Stimulated activated CD4-positive, alpha-beta T cell treated with anti-CD3 and anti-CD28 coated beads, Interleukin-15, amount 100 ng/mL, for 1 hour (primary cell): Measurements from ENCODE around the gene KLHL29.

Experiments used
- DNase-seq, 2 donors: peaks; one replicate each; pipeline ENCODE4 v3.0.0-alpha.2; 2020; ENCODE audit warnings: low read depth in 1 of 2, low spot score in 1 of 2

The KLHL29 gene

GRCh38 chr2:23509103-23509502 is 124.1 kb downstream of the KLHL29 start:
- DNase-seq = no peak

GRCh38 chr2:23509596-23510292 is 124.8 kb downstream of the KLHL29 start:
- DNase-seq = no peak

GRCh38 chr2:23510471-23510870 is 125.5 kb downstream of the KLHL29 start:
- no peak for DNase-seq

- DNase-seq = no peak
Measured at GRCh38 chr2:23512778-23513177, 127.8 kb downstream of the KLHL29 start.

DNA sequence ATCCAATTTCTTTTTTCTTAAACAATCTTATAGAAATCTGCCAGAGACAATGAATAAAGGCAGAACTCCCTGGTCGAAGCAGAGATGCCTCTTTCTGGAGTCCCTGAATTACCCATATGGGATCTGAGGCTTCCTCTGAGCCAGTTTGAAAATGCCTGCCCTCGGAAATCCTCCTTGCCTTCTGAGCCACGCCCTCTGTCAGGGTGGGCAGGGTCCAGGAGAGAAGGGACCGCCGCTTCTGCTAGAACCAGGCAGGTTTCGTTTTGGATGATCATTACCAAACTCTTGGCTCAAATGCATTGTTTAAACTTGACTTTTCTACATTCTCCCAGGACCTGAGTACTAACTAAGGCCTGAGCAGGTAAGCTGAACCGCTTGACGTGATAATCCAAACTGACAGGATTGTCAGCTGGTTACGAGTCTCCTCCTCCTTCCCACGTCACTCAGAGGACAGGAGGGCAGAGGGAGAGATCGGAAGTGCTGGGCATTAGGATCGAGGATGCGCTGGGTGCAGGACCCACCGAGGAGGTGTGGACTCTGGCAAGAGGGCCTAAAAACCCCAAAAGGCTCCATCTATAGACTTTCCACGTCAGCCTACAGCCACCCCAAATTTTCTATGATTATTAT is 128.4 kb downstream of the KLHL29 start:
- DNase-seq = no peak

GRCh38 chr2:23513872-23514793 is 129.2 kb downstream of the KLHL29 start:
- no peak for DNase-seq

DNA sequence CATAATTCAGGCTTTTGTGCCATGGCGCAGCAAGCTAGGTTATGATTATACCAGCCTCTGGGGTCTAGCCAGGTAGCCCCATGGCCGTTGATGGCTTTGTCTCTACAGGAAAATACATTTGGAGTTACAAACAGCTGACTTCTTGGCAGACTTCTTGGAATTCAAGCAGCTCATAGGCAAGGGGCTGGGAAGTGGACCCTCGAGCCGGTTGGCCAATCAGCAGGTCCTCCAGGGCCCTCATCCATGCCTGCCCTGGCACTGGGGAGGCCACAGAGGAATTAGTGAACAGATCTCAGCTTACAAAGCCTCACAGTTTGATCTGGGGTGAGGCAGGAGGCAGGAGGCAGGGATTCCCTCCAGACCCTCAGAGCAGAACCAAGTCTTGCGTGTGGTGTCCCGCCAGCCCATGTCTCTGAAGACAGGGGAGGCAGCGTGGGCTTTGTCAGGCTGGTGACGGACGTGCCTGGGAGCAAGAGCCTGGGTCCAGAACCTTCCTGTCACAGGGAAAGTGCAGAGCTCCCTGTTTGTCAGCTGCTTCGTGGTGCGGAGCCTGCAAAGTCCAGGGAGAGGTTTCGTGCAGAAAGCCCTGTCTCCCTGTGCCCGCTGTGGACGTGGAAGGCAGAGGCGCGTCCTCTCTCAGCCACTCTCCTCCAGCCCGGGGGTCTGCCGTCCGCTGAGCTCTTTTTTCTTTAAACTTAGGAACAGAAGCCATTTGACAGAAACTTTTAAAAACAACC is 131.7 kb downstream of the KLHL29 start:
- DNase-seq = no peak

DNA sequence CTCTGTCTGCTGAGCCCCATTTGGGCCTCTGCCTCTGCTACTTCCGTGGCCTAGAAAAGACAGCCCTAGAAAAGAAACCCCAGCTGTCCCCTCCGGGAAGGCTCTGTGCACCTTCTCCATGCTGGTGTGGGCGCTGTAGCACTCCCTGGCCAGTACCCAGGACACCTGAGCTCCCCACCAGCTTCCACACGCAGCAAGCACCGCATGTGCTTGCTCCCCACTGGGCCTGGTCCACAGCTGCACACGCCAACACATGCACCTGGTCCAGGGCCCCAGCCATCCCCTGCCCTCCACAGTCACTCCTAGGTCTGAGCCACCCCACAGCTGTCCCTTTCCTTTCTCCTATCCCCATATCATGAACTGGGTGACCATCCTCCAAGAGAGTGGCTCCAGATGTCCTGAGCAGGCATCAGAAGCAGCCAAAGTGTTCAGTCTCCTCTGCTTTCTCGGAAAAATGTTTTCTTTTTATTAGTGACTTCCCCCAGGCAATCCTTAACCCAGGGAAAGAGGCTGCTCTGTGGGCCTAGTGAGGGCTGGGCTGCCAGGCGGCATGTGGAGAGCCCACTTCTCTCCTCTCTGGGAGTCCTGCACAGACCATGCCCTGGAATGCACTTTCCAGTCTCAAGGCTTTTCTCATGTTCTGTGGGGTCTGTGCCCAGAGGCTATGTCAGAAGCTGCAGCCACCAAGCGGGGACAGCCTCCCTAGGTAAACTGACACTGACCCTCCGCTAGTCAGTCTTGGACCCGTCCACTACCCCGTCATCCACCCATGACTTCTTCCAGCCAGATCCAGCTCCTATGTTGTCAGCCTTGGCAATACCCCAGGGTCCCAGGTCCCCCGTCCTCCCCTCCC is 133.7 kb downstream of the KLHL29 start:
- DNase-seq = no peak

DNA sequence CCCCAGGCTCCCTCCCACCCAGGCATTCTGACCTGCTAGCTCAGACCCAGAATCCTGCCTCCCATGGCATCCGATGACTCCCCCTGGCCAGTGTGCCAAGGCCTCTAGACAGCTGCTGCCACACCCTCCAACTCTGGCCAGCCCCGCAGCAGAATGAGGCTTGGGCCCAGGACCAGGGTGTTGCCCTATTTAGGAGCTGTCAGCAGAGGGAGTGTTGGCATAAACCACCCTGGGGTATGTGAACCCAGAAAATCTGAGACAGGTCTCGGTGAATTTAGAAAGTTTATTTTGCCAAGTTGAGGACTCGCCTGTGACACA is 134.3 kb downstream of the KLHL29 start:
- DNase-seq = no peak

DNA sequence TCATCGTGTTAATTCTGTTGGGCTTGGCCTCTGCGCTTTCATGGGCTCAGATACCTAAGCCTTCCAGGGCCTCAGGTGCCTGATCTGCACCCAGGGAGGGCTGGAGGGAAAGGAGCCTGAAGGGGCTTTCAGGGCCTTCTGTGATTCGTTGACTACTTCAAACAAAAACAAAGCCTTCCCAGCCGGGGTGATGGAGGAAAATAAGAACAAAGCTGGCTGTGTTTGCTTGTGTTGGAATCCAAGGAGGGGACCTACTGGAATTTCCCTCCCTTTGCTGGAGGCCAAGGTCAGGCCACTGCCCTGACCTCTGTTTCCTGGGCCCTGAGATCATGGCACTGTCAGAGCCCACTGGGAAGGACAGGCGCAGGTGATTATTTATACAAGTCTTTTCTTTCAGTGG is 135.3 kb downstream of the KLHL29 start:
- no peak for DNase-seq

DNA sequence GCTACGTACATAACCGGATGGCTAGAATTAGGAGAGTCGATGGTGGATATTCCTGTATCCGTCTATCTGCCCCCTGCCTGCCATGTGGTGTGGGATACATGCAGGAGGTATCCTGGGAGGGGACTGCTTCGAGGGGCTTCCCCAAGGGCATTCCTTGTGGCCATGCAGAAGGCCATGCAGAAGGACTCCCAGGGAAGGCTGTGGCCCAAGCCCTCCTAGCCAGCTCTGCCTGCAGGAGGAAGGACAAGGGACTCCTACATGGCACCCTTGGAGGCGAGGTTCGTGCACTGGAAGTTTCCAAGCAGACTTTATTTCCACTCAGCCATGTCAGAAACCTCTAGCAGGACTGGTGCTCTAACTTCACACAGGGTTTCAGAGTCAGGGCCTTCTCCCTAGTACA is 136.1 kb downstream of the KLHL29 start:
- no peak for DNase-seq

DNA sequence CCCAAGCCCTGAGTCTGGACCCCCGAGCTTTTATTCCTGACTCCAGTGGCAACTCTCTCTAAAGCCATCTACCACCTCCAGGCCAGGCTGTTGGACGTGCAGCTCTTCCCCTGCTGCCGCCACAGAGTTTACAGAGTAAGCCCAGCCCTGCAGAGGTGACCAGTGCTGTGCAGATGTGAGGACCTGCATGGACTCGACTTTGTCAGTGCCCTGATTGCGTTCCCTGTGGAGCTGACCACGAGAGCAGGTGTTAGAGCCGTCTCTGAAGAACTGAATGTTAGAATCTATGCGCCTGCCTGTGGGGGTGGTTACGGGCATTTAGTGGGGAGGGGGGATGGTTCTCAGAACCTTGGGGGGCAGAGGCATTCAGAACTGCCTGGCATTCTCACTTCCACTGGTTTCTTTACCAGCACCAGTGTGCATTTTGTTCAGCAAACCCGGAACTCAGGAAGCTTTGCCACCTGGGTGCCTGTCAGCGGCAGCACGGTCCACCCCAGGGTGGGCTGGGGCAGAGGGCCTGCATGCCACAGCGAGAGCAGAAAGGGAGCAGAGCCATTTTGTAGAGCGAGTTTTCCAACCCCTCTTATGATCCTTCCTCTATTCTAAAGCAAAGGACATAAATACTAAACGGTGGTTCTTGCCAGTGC is 137.9 kb downstream of the KLHL29 start:
- DNase-seq = no peak

- no peak for DNase-seq
Measured at GRCh38 chr2:23523373-23524260, 138.6 kb downstream of the KLHL29 start.

DNA sequence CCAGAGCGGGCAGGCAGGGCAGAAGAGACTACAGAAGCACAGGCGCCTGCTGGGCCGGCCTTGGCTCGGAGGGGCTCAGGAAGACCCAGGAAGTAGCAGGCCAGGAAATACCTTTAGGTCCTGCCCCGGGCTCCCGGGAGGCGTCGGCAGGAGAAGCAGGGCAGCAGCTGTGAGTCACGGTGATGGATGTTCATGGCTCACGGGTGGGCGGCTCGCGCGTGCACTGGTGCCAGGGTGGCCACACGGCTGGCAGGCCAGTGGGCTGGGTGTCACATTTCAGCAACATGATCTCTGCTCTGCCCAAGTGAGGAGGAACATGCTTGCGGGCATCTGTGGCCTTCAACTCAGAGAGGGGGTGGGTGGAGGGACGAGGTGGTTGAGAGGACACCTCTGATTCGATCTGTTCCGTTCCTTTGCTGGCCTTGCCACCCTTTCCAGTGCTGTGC is 139.3 kb downstream of the KLHL29 start:
- no peak for DNase-seq

DNA sequence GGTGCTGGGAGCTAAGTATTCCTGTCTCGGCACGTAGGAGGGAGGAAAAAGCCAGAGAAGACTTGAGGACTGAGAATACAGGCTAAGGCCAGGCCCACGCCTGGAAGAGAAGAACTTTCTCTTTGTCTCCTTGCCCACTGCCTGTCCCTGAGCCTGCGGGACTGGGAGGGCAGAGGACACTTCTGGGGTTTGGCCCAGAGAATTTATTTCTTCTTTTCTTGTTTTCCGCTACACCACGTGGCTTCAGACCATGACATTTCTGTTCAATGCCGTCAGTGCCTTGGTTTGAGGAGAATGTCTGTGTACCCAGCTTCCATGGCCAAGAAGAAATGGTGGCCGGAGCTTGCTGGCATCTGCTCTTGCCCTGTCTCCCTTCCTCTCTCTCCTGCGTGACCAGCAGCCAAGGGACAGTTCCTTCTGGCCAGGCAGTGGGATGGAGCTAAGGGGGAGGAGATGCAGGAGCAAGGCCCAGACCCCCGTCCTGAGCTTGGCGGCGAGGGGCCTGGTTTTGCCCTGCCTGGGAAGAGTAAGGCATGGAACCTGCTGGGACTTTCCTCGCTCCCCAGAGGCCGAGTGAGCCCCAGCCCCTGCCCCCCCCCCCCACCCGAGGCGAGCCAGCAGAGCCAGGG is 140.3 kb downstream of the KLHL29 start:
- DNase-seq = no peak

DNA sequence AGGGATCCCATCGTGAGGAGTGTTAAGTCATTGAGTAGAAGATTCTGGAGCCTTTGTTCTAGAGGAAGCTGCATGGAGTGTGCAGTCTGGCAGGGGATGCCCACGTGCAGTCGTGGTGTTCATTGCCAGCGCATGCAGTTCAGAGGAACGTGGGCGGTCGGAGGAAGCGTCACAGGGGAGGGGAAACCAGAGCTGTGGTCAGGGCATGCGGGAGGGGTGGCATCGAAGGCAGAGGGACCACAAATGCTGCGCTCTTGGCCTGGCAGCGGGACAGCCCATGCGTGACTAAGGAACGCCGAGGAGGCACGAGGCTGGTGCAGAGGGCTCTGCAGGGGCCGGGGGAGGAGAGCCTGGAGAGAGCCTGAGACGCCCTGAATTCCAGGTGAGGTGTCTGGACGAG is 141.1 kb downstream of the KLHL29 start:
- DNase-seq = no peak

DNA sequence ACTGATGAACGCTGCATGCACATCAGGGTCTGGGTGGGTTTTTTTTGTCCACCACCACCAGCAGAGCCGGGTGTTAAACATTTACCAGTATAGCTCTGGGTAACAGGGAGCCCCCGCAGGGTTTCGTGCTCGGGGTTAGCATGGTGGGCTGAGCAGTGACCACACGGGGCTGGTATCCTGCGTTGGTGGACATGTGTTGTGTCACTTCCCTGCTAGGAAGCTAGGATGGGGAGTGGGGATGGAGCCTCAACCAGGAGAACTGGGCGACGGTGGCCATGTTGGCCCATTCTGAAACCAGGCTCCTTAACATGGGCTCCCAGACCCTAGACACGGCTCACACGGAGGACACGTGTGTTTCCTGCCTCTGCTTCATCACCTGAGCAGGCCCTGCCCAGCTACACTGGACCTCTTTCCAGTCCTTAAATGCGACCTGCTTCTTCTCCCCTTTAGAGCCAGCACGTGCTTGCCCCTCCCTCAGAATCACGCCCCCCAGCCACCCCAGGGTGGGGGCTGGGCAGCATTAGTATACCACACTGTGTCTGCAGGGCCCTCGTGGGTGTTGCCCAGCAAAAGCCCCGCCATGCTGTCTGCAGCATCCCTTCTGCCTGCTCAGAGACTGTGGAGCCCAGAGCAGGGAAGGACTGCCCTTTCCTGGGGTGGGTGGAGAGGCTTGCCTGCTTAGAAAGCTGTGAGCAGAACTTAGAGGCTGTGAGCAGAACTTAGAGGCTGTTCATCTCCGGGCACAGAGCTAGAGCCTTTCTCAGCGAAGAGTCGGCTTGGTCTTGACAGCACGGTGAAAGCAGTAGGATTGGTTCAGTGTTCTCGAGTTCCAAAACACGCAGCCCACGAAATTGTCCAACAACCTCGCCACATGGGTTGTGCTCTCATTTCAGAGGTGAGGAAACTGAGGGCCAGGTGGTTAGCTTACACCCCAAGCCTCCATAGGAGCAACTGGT is 142.1 kb downstream of the KLHL29 start:
- no peak for DNase-seq
